ENCODE data around the gene CTNNBIP1.

The CTNNBIP1 gene

DNA sequence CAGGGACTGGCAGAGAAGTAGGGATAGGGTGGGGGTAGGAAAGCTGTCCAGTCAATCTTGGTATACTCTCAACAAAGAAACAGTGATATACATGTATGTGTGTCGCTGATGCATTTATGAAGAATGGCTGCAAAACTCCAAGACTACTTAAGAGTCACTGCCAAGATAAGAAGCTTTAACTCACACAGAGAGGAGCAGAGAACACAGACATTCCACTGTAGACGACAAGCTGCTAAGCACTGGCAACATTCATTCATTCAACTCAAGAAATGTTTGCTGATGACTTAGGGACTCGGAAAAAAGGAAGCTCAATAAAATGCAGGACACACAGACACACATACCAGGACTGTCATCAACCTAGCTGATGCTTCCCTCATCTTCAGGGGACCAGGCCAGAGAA, 5.5 kb downstream of the CTNNBIP1 start:
- DNase-seq (ENCODE audit: low read depth): no peak

DNA sequence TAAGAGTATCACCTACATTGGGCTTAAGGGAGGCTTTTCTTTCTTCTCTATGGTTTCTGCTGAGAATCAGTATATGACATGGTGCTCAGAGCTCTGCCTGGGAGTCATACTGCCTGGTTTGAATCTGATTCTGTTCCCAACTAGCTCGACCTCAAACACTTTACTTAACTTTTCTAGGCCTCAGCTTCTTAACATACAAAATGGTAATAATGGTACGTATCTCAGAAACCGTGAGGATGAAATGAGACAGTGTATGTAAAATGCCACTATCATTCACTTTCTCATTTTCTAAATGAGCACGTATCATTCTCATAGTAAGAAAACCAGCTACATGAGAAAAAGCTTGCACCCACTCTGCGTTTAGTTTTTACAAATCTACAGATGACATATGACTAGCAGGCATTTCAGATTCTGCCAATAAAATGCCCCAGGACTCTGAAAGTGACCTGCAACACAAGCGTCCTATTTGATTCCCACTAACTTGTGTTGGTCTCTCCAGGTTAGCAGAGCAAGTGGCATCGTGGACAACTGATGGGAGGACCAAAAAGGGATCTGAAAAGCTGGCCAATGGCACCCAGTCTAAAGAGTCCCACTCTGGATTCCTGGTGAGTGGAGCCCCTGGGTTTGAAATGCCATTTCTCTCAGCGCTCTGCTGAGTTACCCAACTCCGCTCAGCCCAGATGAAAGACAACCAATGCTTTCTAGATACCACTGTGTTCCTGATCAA, 6.1 kb downstream of the CTNNBIP1 start:
- no peak for DNase-seq (ENCODE audit: low read depth)

DNA sequence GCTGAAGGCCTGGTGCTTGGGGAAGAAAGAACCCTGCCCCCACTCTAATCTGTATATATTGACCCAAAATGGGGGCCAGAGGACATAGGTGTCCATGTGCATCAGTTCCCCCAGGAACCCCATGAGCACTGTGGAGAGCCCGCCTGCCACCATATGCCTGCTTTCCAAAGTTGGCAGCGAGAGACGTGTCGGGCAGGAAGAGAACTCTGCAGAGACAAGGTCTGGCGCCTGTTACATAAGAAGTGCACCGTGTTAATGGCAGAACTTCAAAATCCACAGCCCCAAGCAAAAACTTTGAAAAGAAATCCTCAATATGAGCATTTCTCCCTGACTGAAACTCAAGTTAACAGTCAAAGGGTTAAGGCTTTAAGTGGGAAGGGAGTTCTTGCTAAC, 8.0 kb downstream of the CTNNBIP1 start:
- no peak for DNase-seq (ENCODE audit: low read depth)

DNA sequence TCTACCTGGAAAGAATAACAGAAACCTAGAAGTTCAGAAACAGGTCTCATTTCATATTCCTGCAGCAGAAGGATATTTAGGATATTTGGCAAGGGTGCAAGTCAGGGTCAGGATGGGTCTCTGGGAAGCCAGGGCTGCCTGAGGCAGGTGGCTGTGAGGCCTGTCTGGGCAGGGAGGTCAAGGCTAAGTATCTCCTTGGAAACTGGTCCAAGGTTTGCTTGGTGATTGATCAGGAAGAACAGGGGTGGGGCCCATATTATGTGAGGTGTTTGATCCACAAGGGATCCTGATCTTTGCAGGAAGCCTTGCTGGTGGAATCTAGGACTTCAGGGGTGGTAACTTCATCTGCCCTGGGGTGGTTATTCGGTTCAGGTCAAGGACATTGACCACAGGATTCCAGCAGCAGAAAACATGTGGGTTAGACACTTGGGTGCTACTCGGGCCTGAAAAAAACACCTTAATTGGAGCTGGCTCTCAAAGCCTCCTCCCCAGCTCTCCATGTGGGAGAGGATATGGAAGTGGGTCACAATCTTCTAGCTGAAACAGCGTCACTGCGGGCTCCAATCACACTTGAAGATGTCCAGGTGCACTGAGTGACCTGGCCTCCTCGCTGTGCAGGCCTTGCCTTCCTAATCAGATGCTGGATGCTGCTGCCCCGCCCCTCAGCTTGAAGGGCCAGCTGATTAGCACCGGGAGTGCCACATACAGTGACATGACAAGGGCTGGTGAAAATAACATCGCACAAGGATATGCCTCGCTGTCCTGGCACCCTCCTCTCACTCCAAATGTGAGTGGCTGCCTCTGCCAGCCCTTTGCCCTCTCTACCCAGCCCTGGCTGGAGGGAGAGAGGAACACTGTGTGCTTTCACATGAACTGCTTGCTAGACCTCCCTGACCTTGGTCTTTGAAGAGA, 8.7 kb downstream of the CTNNBIP1 start:
- DNase-seq (ENCODE audit: low read depth): no peak

DNA sequence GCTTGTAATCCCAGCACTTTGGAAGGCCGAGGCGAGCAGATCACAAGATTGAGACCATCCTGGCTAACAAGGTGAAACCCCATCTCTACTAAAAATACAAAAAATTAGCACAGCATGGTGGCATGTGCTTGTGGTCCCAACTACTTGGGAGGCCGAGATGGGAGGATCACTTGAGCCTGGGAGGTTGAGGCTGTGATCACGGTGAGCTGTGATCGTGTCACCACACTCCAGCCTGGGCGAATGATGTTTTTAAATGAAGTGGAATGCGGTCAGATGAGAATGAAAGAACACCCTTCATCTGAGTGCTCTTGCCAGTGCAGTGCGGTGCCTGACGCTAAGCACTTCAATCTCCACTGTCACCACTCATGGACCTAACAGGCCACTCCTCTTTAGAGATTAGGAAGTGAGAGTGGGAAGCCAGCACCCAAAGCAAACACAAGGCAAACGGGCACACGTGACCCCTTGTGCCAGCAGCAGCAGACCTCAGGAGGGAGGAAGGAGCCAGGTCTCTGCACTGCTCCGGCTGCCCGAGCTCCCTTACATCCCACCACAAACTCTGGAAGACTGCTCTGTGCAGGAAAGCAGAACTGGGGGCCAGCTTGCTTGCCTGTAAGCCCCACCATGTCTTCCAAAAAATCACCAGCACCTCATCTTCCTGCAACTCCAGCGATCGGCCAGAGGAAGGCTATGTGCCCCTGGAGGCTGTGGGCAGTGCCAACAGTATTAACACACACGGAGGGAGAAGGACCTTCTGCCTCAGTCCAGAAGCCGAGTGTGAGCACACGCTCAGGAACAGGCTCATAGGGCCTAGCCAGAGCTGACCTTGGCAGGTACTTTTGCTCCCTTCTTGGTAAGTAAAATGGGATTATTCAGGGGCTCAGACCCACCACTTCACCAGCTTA, 9.7 kb downstream of the CTNNBIP1 start:
- no peak for DNase-seq (ENCODE audit: low read depth)

DNA sequence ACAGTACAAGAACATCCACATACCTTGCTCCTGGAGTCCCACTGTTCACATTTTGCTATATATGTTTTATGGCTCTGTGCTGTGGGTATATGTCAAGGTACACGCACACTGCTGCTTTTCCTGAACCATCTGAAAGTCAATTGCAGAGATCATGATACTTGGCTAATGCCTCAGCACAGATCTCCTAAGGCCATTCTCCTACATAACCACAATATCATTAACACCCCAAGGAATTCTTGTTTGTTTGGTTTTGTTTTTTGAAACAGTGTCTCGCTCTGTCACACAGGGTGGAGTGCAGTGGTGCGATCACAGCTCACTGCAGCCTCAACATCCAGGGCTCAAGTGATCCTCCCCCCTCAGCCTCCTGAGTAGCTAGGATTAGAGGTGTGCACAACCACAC, 16.0 kb downstream of the CTNNBIP1 start:
- DNase-seq (ENCODE audit: low read depth): no peak

DNA sequence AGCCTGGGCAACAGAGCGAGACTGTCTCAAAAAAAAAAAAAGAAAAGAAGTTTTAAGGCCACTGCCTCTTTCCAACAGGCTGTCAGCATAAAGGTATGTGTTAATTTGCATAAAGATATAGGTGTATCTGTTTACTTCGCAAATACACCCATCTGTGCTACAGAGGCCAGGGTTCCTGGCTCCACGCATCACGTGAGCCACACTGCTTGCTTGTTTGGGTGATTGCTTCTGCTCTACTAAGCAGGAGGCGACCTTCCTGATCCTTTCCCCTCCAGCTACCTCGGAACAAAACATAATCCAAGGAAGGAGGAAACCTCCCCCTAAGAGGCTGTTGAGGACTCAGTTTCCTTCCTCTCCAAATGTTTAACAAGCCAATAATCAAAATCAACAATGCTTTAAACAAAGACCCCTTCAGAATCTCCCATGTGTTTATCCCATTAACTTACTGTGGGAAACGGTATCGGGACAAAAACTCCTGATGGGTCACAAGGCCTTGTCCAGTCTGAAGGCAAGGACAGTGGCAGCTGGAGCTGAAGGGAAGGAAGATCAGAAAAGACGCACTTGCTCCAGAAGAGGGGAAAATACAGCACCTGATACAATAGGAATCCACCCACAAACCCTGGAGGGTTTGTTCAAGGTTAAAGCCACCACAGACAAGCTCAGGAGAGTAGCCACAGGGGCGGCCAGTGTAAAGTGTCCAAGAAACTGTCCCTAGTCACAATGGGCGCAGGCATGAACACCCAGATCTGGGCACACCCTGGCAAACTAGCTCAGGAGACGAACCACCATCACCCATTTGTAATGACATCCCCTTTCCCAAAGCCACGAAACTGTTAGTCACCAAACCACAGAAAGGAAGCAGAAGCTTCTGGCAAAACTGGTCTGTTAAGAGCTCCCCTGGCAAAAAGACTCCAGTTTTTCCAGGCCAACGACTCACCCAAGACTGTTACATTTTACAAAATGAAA, 17.2 kb downstream of the CTNNBIP1 start:
- DNase-seq (ENCODE audit: low read depth): no peak

DNA sequence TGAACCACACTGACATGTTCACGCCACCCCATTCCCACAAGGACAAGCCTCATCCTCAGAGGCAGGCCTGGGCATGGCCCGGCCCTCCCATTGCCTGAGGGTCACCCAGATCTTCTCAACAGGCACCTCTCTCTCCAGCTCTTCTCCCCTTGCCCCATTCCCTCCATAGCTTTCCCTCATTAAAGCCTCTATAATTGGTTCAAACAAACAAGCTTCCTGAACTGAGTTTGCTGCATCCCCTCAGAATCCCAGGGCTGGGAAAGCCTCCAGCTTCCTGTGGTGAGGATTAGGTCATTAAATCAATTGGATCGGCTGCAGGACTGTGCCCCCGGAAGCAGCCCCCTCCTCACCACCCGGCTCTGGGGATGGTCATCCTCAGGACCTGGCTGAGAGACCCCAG, 18.9 kb downstream of the CTNNBIP1 start:
- no peak for DNase-seq (ENCODE audit: low read depth)

DNA sequence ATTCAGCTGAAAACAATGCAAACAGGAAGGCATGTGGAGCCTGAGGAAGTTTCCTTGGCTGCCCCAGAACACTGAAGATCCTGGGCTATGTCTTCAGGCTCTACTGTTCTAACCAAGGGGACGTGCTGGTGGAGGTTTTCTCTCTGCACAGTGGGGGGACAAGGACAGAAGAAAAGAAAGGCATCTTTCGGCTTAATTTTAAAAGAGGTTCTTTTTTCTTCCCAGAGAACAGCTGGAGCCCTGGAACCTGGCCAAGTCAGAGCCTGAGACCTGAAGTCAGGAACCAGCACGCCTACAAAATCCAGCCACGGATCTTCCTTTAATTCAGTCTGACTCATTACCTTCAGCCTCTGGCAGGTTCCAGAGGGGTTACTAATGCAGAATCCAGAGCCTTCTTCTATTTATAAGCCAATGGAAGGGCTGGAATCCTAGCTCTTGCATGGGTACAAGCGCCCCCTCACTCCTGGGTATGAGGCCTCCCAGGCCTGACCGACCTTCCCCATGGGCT, 19.8 kb downstream of the CTNNBIP1 start:
- DNase-seq (ENCODE audit: low read depth): no peak

DNA sequence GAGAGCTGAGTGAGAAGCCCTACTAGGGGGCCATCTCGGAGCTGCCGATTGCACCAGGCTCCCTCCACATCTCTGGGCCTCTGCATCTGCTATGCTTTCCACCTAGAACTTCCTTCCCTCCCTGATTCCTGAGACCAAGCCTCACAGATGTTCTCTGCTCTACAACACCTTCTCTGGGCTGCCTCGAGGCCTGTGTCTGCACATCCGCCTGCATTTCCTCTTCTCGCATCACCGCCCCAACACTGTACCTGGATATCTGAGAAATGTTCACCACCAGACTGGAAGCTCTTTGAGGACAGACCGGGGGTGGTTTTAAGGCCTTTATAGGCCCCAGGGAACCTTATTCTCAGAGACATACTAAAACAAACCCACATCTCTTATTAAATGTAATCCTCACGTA, 20.7 kb downstream of the CTNNBIP1 start:
- DNase-seq (ENCODE audit: low read depth): no peak

DNA sequence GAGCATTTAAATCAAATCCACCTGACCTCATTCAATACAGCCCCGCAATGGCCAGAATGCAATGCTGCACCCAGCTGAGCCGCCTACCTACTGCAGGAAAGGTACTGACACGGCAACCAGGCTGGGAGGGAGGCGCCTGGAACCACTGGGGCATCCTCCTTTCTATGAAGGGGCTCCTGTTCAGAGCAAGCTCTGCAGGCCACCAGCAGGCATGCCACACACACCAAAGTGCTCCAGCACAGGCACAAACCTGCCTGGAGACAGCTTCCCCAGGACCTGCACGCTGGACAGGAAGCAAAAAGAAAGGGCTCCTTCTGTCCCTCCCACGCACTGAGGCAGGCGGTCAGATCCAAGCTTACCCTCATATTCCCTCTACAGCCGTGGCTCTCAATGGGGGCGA, 21.2 kb downstream of the CTNNBIP1 start:
- no peak for DNase-seq (ENCODE audit: low read depth)

DNA sequence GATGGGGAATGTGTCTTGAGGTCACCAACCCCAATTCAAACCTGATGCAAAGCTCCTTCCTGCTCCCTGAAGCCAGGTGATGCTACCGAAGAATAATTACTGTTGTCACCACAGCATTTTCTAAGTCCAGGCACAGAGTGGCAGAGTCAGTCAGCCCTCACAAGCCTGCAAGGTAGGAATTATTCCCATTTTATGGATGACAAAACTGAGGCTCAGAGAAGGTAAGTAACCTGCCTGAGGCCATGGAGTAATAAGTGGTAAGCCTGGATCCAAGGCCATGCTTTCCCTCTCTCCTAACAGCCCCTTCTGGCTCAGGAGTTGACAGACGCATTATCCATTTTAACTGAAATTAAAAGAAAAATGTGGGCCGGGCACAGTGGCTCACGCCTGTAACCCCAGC, 23.0 kb downstream of the CTNNBIP1 start:
- no peak for DNase-seq (ENCODE audit: low read depth)

DNA sequence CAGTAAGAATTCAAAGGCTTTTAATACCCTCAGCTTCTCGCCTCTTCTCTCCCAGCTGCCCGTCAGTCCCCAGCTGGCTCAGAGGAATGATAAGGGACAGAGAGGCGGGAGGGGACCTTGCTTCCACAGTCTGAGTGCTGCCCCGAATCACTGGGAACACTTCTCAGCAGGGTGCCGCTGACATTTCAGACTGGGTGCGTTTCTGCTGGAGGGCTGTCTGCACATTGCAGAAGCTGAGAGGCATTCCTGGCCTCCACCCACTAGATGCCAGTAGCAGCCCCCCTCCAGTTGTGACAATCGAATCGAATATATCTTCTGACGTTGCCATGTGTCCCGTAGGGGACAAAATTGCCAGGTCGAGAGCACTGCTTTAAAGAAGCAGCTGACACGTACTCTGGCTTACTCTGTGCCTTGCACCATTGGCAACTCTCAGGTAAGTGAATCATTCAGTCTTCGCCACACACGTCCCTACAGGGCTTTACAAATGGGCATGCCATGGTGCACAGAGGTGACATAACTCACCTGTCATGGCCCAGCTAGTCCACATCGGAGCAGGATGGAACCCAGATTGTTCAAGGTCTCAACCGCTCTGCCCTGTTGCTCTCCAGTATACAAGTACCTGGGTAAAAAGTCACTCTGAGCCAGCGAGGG, 23.9 kb downstream of the CTNNBIP1 start:
- DNase-seq (ENCODE audit: low read depth): no peak

DNA sequence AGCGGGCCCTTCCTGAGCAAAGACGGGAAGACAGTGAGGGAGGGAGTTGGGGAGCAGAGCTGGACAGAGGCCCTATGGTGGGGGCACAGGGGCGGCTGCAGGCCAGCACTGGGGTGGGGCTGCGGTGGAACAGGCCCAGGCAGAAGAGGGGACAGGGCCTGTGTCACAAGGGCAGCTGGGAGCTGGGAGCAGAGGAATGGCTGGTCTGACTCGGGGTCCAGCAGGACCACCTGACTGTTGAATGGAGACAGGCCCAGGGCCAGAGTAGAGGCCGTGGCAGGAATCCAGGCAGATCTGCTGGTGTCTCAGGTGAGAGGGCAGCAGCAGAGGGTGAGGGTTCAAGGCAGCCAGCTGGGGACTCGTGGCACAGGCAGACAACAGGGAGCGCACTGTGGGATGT, 25.3 kb downstream of the CTNNBIP1 start:
- no peak for DNase-seq (ENCODE audit: low read depth)

DNA sequence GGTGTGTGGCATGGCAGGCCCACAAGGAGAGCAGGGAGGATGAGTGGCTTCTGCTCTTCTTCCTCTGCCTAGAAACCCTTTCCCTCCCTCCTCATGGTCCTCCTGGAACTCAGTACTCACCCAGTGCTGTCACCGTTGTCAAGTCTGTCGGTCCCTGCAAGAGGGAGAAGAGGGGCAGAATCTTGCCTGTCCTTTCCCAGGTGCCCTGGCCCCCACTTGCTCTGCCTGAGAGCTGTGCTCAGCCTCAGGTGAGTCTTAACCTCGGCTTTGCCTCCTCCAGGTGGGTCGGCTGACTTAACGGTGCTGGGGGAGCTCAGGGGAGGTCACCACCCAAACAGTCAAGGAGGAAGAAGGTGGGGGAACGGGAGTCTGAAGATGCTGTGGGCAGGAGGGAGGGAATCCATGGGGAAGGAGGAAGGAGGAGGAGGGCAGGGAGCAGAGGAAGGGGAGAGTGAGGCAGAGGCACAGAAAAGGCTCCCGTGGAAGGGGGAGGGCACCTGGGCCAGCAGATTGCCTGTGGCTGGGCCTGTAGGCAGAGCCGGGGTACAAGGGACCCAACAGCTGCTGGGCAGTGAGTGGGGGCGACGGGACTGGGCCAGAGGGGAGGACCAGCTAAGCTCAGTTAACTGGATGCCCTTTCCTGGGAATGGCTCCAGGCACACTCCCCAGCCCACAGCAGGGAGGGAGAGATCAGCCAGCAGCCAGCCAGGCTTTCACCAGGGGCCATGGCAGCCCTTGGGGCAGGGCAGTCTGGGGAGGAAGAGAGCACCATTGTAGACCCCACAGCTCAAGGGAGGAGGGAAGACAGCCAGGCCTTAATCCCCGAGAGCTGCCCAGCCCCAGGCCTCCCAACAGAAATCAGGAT, 26.3 kb downstream of the CTNNBIP1 start:
- DNase-seq (ENCODE audit: low read depth): no peak

DNA sequence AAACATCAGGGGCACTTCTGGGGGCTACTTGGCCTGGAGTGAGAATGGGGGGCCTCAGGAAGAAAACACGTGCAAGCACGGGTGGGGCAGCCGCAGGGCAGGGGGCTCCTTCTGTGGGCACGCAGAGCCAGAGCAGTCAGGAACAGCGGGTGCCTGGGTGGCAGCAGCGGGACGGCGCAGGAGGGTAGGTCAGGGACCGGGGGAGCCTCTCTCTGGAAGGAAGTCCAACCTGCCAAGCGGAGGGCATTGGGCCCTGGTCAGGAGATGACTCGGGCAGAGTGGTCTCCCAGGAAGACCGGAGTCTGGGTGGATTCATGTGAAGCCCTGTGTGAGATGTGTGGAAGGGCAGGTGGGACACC, 27.1 kb downstream of the CTNNBIP1 start:
- no peak for DNase-seq (ENCODE audit: low read depth)

DNA sequence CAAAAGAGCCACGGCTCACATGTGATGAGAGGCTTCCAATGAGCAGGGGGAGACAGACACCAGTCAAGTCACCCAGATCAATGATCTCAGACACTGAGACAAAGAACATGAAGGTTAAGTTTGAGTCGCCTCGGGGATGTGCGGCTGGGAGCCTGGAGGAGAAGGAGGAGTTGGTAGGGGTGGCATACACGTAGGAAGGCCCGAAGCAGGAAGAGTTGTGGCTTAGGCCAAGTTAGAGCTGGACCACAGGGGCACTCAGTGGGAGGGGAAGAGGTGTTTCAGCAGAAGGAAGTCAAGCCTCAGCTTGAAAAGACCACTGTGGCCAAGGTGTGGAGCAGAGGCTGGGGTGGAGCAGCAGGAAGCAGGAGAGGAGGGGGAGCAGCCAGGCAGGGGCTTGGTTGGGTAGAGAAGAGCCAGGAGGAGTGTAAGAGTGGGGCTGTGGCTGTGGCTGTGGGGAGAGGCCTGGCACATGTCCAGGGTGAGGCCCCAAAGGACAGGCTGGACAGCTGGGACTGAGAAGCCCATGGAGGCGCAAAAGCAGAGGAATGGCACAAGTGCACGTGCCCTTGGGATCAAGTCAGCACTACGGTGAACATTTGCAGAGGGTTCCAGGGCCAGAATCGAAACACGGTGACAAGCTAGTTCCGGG, 27.6 kb downstream of the CTNNBIP1 start:
- no peak for DNase-seq (ENCODE audit: low read depth)

DNA sequence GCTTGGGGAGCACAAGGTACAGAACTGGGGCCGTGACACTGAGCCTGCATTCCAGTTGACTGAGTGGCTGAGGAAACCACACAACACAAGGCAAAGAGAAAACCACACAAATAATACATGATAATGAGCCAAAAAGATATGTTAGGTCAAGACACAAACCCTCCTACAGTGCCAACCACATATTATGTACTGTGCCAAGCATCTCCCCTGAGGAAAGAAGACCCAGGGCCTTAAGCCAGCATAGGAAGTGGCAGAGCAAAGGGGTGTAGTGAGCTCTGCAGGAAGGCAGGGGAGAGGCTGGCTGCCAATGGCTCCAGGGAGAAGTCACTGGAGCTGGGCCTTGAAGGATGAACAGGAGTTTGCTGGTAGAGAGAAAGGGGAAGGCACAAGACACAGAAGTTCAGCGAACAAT, 28.2 kb downstream of the CTNNBIP1 start:
- DNase-seq (ENCODE audit: low read depth): no peak

DNA sequence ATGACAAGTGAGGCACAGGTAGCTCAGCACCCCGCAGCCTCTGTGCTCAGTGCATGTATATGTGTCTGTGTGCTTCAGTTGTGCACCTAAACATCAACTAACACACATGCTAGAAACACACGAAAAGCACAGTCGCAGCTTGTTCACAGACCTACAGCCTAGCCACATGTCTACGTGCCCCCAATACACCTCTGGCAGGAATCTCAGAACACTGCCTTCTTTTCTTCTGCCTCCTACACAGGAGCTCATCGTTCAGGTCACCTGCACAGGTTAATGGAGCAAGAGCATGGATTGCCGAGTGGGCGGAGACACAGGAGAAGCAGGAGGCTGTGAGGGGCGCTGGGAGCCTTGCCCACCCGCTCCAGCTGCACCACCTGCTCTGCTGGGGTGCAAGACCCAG, 31.7 kb downstream of the CTNNBIP1 start:
- DNase-seq (ENCODE audit: low read depth): no peak

Data from stimulated activated CD4-positive, alpha-beta T cell treated with anti-CD3 and anti-CD28 coated beads, Interleukin-2, amount 100 ng/mL, for 4 hours (primary cell).